Retina (tissue), 1 donor: ENCODE results near the gene GGCT.
"Not testable (repeated sequence)": the region's sequence is repeated elsewhere in the genome, so short reads cannot be mapped to it uniquely, and the experiment has no call there.

ENCODE experiments used
- DNase-seq: peaks from one replicate; pipeline ENCODE4 v3.0.0-alpha.2; 2016

The GGCT gene

DNA sequence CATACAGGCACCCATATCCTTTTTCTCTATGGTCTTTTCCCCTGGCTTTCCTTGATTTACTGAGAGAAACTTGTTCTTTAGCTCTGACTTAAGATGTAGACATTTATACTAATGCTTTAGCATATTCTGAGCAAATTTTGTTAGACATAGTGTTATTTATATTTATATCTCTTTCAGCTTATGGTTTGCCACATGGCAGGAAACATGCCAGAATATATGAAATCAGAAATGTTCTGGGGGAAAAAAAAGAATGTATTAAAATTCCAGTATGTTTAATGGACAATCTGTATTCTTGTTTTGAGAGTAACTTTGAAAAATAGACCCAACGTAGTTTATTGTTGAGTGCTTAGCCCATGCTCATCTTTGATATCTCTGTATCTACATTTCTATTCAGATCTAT is 10.1 kb upstream of the GGCT start:
- no peak for DNase-seq

DNA sequence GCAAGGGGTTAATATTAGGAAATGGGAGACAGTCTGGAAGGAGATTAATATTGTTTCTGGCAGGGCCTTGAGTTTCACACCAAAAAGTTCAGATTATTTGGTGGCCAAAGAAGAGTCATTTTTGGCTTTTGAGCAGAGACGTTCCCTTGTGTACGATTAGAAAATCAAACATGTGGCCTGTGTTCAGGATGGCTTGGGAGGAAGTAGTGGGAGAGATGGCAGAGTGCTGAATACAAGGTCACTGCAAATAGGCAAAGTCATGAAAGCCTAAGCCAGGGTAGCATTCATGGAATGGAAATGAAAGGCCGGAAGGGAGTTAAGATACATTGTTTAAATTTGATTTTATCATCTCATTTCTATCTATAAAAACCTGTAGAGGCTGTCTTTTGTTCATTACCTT is 9.5 kb upstream of the GGCT start:
- DNase-seq = no peak

DNA sequence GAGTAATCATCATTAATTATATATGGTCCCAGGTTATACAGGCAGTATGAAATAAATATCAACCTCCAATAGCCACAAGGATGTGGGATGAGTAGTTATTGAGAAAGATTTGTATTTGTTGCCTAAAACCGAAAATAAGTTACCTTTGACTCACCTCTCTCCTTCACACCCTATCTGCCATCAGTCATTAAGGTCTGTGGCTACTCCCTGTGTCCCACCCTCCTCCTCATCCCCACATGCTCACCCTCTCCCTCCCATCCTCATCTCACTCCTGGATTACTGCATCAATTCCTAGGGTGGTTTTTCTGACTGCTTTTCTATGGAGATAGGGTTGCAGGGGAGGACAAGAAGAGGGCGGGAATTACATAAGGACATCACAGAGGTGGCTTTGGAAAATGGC is 9.1 kb upstream of the GGCT start:
- no peak for DNase-seq

DNA sequence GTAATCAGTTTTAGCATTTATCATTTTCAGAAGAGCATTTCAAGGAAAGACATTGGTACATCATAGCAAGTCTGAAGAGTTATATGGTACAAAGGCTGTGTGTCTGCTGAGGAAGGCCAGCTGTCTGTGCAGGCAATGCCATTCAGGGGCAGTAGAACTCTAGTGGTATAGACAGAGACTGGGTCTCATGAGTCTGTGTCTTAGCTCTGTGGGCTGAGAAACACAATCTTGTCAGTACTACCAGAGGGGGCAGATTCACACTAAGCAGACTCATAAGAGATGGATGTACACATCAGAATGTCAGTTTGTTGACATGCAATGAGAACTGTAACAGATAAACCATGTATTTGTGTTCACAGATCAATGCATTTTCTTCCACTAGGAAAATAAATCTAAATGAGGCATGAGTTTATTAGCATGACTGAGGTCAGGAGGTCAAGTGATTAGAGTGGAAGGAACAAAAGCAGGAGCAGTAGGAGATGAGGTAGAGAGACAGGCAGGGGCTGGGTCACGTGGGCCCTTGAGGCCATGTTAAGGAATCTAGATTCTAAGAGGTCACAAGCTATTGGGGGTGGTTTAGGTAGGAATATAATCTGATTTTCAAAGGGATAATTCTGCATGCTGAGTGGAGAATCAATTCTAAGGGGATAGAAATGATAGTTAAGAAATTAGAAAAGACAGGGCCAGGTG is 7.5 kb upstream of the GGCT start:
- DNase-seq = no peak

DNA sequence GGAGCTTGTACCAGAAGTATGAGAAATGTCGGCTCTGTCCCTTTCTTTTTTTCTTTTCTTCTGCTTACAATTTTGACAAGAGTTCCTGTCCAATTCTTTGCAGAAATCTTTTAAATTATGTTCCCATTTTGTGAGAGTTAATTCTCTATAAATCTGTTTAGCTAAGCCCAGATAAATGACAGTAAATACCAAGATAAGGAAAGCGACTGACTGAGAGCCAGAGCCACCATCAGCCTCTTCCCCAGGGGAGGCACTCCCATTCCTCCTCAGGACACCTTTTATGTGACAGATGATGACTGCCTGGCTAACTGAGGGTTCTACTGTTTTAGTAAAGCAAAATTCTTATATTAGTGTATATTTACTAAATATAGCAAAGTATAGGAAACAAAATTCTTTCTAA is 6.9 kb upstream of the GGCT start:
- DNase-seq = no peak

DNA sequence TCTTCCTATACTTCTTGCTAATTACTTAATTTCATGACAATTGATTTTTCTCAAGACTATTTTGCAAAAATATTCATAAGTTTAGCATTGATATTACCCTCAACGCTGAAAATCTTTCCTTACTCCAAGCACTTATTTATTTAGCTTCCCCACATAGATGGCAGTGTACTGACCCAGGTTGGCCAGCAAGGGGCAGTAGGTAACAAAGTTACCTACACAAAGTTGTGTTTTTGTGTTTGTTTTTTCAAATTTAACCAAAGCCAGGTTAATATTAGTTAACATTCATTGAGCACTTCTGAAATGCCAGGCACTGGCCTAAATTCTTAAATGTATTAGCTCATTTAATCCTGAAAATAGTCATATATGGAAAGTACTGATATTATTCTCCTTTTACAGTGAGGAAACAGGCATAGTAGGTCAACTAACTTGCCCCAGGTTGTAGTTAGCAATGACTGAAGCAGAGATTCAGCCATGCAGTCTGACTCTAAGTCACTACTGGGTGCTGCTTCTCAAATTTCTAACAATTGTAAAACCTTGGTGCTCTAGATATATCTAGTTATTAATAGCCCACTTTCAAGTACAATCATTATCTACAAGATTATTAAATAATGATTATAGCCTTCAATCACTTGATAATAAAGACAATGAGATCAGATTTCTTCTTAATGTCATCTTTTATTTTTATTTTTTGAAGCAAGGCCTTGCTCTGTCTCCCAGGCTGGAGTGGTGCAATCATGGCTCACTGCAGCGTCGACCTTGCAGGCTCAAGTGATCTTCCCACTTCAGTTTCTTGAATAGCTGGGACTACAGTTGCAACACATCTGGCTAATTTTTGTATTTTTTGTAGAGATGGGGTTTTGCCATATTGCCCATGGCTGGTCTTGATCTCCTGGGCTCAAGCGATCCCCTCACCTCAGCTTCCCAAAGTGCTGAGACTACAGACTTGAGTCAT is 5.8 kb upstream of the GGCT start:
- DNase-seq = no peak

DNA sequence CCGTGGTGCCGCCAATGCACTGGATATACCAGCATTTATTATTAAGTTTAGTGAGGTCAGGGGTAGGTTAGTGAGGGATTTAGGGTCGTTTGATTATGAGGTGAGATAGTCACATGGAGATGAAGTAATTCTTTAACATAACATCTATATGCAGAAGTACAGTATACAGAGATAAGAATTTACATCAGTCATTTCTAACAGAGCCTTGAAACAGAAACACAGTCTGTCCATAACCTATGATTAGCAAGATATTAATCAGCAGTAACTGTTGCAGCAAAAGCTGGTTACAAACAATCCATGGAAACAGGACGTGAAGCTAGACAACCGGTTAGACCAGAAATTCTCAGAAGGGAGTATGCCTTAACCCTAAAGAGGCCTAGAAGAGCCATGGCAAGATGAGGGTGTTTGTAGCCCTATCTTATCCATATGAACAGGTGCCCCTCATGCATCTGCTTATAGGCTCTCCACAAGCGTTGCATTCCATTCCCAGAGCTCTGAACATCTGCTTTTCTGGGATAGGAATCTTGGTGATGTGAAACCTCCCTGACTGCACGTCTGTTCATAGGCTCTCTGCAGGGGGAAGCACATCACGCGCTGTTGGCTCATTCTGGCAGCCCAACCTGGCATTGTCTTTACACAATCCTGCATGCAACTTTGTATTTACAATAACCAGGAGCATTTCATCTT is 4.7 kb upstream of the GGCT start:
- not testable (repeated sequence) for DNase-seq

DNA sequence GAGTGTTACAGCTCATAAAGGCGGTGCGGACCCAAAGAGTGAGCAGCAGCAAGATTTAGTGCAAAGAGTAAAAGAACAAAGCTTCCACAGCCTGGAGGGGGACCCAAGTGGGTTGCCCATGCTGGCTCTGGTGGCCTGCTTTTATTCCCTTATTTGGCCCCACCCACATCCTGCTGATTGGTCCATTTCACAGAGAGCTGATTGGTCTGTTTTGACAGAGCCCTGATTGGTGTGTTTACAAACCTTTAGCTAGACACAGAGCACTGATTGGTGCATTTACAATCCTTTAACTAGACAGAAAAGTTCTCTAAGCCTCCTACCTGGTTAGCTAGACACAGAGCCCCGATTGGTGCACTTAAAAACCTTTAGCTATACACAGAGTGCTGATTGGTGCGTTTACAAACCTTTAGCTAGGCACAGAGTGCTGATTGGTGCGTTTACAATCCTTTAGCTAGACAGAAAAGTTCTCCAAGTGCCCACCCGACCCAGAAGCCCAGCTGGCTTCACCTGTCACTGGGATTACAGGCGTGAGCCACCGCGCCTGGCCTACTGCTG is 2.8 kb upstream of the GGCT start:
- DNase-seq = not testable (repeated sequence)

DNA sequence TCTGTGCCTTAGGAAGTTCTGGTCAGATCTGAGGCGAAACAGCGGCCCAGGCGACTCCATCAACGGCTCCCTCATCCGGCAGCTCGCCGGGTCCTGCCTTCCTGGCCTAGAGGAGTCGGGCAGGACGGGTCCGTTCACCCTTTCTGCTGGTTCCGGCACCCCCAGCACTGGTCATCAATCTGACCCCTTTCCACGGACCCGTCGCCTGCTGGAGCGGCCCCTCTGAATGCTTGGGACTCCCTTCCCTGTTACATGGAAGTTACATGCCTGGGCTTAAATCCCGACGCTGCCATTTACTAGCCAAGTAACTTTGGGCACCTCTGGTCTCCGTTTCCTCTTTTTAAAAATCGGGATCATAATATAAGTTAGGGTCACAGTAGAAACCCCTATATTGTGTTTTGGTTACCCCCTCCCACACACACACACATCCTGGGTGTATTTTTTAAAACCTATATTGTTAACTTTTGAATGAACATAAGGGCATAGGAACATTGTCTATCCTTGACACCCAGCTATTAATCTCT is 607 bp upstream of the GGCT start:
- no peak for DNase-seq

DNA sequence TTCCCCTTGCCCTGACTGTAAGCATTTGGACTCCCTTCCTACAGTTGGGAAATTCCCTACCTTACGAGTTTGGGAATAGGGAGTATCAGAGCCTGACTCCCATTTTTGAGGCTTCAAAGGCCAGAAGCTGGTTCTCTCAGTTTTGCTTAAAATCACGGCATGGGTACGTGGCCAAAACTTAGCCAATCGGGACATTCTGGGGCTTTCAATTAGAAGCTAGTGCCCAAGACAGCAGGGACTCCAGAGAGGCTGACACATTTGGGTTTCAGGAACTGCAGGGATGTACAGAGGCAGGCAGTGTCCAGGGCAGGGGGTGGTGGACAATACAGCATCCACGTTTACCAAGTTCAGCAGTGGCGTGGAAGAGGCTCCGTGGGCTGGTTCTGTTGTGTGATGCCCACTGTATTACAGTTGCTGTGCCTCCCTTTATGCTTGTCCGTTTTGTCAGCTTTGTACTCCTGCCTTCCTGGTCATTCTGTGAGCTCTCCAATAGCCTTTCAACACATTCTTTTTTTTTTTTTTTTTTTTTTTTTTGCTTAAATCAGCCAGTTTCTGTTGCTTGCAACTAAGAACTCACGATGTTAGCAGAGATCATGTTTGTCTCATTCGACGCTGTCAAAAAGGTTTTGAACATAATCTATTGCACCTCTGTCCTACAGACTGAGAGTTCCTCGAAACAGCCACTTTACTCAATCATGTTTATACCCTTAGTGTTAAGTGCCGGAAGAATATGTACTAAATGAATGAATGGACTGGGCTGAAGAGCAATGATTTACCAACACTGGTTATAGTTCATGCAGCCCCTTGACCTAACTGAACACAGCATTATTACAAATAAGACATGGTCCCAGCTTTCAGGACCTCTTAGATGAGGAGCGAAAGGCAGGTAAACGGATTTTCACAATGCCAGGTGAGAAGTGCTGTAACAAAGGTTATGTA is 1.1 kb downstream of the GGCT start:
- DNase-seq = no peak

DNA sequence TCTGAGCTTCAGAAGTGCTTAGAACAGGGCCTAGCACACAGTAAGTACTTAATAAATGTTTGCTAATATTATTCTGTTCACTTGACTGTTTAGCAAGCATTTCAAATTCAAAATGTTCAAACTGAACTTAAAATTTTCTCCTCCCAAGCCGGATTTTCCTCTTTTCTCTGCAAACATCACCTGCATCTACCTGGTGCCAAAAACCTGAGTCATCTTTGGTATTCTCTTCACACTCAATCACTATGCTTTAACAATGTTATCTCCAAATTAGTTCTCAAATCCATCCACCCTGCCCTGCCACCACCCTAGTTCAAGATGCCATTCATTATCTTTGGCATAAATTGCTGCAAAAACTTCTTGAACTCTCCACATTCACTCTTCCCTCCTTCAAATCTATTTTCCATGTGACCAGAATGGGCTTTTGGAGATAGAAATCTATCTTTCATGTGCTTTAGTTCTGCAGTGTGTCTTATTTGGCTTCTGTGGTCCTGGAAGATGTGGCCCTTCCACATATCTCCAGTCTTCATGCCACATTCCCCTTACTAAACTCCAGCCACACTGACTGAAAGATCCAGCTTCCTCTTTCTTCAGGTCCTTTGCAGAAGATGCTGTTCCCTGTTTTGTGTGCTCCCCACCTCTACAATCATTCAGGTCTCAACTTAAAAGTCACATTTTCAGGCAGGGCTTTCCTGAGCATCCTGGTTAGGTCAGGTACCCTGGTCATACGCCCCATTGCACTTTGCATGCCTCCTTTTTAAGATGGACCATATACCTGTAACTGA is 2.0 kb downstream of the GGCT start:
- DNase-seq = no peak

DNA sequence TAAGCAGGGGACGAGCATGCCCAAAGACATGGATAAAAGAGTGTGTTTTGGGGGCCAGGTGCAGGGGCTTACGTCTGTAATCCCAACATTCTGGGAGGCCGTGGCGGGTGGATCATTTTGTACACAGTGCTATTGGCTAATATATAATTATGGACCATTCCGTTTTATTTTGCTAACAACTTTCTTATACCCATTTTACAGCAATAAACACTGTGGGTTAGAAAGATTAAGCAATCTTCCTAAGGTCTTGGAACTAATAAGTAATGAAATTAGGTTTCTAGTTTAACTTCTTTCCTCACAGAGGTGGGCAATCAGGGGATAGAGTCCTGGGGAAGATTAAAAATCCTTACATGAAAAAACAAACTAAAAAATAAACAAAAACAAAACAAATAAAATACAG is 3.4 kb downstream of the GGCT start:
- DNase-seq = no peak

DNA sequence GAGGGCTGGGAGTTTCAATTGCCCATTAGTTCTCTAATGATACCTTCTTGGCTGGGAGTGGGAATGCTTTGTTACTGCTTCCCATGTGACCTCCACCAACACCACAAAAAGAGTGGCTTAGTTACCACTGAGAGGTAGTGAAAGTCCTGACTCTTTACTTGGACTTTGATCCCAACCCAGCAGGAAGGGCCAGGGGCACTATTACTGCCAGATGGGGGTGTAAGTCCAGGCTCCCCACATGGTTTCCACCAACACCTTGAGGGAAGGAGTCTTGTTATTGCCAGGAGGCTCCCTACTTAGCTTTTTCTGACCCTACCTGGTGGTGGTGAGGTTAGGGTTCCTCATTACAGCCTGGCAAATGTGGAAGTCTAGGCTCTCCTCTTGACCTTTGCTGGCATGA is 11.4 kb downstream of the GGCT start:
- DNase-seq = no peak

DNA sequence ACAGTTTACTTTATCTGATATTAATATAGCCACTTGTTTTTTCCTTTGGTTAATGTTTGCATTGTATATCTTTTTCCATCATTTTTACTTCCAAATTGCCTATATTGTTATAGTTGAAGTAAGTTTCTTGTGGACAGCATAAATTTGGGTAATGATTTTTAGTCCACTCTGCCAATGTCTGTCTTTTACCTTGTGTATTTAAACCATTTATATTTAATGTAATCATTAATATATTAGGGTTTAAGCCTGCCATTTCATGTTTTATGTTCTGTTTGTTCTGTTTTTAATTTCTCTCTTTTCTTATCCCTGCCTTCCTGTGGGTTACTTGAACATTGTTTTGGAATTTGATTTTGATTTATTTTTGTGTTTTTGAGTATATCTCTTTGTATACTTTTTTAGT is 13.2 kb downstream of the GGCT start:
- DNase-seq = no peak

DNA sequence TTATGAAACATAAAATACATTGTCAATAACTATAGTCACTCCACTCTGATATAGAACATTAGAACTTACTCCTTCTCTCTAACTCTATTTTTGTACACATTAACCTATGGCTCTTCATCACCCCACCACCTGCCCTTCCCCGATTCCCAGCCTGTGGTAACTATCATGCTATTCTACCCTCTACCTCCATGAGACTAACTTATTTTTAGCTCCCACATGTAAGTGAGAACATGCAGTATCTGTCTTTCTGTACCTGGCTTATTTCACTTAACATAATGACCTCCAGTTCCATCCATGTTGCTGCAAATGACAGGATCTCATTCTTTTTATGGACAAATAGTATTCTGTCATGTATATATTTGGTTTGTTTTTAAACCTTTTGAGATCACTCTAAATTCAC is 17.3 kb downstream of the GGCT start:
- DNase-seq = no peak

DNA sequence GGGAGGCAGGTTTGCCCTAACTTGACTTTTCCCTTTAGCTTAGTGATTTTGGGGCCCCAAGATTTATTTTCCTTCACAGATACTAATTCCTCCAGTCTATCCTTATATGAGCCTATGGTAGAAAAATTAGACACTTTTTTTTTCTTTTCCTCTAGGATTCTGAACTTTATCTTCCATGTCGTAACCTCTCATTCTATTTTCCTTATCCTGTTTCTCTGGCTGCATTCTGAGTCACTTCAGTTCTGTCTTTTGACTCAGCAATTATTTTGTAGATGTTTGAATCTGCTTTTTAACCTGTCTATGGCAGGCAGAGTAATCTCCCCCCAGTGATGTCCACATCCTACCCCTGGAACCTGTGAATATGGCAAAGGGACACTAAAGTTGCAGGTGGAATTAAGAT is 19.0 kb downstream of the GGCT start:
- no peak for DNase-seq

DNA sequence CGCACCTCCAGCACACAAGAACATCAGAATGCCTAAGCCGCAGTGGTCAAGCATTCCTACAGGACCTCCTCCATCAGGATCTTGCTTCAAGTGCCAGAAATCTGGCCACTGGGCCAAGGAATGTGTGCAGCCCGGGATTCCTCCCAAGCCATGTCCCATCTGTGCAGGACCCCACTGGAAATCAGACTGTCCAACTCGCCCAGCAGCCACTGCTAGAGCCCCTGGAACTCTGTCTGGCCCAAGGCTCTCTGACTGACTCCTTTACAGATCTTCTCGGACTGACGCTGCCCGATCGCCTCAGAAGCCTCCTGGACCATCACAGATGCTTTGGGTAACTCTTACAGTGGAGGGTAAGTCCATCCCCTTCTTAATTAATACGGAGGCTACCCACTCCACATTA is 23.2 kb downstream of the GGCT start:
- not testable (repeated sequence) for DNase-seq

DNA sequence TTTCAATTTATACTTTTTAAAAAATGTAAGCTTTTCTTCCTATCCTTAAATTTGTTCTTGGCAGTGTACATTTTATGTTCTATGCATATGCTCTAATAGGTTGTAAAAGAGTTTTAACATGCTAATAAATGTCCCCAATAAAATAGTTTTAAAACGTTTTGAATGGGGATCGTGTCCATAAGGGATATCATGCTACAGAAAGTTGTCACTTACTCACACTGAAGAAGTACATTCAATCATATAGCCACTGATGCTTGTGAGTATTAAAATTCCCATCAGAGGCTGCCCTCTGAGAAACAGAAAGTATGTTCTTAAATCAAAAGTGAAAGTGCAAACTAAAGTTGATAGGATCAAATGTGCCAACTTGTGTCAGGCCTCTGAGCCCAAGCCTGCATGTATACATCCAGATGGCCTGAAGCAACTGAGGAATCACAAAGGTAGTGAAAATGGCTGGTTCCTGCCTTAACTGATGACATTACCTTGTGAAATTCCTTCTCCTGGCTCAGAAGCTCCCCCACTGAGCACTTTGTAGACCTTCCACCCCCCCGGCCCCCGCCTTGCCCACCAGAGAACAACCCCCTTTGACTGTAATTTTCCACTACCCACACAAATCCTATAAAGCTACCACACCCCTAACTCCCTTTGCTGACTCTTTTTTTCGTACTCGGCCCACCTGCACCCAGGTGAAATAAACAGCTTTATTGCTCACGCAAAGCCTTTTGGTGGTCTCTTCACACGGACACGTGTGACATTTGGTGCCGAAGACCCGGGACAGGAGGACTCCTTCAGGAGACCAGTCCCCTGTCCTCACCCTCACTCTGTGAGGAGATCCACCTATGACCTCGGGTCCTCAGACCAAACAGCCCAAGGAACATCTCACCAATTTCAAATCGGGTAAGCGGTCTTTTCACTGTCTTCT is 25.2 kb downstream of the GGCT start:
- no peak for DNase-seq

DNA sequence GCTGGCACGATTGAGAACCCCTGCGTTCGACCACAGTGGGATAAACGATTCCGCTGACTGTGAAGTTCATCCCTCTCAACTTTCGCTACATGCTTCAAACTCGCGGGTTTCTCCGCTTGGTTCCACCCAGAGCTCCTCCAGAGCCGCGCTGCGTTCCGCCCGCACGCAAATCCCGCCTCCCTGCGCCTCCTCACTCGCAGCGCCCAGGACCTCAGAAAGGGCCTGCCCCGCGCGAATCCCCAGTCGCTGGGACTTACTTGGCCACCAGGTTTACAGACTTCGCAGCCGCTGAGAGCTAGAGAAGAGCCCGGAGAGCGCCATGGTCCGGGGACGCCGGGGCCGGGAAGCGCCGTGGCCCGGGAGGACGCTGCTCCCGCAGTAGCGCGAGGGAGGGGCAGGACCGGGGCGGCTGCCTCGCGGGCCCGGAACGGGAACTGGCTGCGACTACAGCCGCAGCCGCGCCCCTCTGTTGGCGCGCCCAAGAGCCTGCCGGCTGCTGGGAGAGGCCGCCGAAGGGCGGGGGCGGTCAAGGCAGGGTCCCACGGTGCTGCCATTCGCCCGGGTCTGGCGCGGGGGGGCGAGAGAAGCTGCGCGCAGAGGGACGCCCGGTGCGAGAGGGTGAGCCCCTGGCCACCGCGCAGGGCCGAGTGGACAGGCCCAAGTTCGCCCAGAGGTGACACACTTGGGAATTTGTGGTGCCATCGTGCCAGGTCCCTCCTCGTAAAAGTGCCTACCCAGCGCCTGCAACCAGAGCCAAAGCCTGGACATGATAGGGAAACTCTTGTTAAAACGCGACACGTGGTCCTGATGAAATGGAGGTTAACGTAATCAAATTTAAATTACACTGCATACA is 26.1 kb downstream of the GGCT start, which contains the start of gene NOD1:
NOD1 (minus strand) TSS at position 436 of the 853 bp plus-strand sequence. CDS start 21,863 bp downstream, outside the sequence.
- DNase-seq = peak; percentile 89
